NT2/D1 (cell line): ENCODE data around the gene RNF186.

Experiments used
- YY1 ChIP-seq: IDR thresholded peaks from 2 replicates; pipeline ENCODE4 v1.6.1; 2011; ENCODE audit not compliant: insufficient read length, insufficient read depth
- ZNF274 ChIP-seq: IDR thresholded peaks from 2 replicates; pipeline ENCODE4 v1.6.1; 2011; ENCODE audit warnings: mild to moderate bottlenecking, low read depth, low read length

- TF ChIP-seq YY1 = no peak
- TF ChIP-seq ZNF274 = no peak
These were observed 22.7 kb downstream of the RNF186 start for GRCh38 chr1:19792237-19793002.
